Measurements from ENCODE around the gene HTT. TPM values are rescaled to one million over a fixed set of nuclear protein-coding genes. Genes with fewer than 3 reads are reported as not detected.

HTT gene
- total RNA-seq, 4 donors from 2014 or later = 28.9 to 141 (median 42.0) TPM

DNA sequence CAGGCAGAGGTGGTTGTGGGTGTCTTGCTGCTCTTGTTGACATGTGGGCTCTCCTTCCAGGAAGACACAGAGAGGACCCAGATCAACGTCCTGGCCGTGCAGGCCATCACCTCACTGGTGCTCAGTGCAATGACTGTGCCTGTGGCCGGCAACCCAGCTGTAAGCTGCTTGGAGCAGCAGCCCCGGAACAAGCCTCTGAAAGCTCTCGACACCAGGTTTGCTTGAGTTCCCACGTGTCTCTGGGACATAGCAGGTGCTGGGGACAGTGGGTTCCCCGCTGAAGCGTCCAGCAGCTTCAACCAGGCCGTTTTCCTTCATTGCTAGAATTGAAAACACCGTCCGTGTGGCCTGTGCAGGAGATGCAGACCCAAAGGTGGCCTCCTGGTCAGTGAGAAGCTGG lies 148.9 kb downstream of the HTT start:
- intact Hi-C loops (cut with DNase I; ENCODE audit: low total_unique reads) = no loop called here
- no peak for DNase-seq (ENCODE audit: low spot score in 2 of 2)
- no peak overlapping the region for H3K4me3 ChIP-seq (ENCODE audit: low read depth, poor library complexity, severe bottlenecking)
- WGBS, 2 donors = 95 to 96% methylated on average over 8 to 9 of the region's 11 CpGs
- TF ChIP-seq CTCF (IDR thresholded peaks at IDR 0.05) (no peak), POLR2A (IDR thresholded peaks at IDR 0.05) (no peak)

- no peak overlapping the region for H3K4me3 ChIP-seq (ENCODE audit: low read depth, poor library complexity, severe bottlenecking)
- TF ChIP-seq POLR2A (IDR thresholded peaks at IDR 0.05) = no peak
- no peak for TF ChIP-seq CTCF (IDR thresholded peaks at IDR 0.05)
- DNase-seq (ENCODE audit: low spot score in 2 of 2) = no peak
- WGBS, 2 donors = 92 to 95% methylated on average over 13 of the region's 13 CpGs
- intact Hi-C loops (cut with DNase I; ENCODE audit: low total_unique reads) = no loop called here
These were observed 149.7 kb downstream of the HTT start for GRCh38 chr4:3223956-3224748.

- no peak for DNase-seq (ENCODE audit: low spot score in 2 of 2)
- H3K4me3 ChIP-seq (ENCODE audit: low read depth, poor library complexity, severe bottlenecking) = no peak overlapping the region
- intact Hi-C loops (cut with DNase I; ENCODE audit: low total_unique reads) = no loop called here
- TF ChIP-seq POLR2A (IDR thresholded peaks at IDR 0.05) = no peak
- no peak for TF ChIP-seq CTCF (IDR thresholded peaks at IDR 0.05)
- 89 to 94% methylated on average over 20 to 22 of the region's 22 CpGs for WGBS, 2 donors
These were observed 150.8 kb downstream of the HTT start for GRCh38 chr4:3225071-3225850.

- no peak overlapping the region for H3K4me3 ChIP-seq (ENCODE audit: low read depth, poor library complexity, severe bottlenecking)
- DNase-seq (ENCODE audit: low spot score in 2 of 2) = no peak
- TF ChIP-seq CTCF (IDR thresholded peaks at IDR 0.05) (no peak), POLR2A (IDR thresholded peaks at IDR 0.05) (no peak)
- intact Hi-C loops (cut with DNase I; ENCODE audit: low total_unique reads) = no loop called here
- 76 to 80% methylated on average over 9 of the region's 9 CpGs for WGBS, 2 donors
These were observed 151.5 kb downstream of the HTT start for GRCh38 chr4:3225936-3226335.

DNA sequence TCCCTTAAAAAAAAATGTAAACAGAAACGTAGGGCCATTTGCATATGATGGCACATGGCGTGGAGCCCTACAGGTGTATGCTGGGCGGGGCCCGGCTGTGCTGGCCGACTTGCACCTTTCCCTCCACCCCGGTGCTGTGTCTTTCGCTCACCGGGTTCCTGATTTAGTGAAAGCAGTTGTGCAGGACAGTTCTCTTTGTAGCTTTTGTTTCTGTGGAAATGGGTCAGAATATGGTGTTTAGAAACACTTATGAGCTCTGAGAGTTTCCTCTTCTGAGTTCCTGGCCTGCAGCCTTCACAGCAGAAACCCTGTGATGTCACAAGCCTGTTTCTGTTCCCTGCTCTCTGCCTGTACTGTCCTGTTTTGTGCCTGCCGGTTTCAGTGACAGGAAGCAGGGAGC lies 152.0 kb downstream of the HTT start:
- TF ChIP-seq CTCF (IDR thresholded peaks at IDR 0.05) (no peak), POLR2A (IDR thresholded peaks at IDR 0.05) (no peak)
- 56 to 58% methylated on average over 9 of the region's 9 CpGs for WGBS, 2 donors
- intact Hi-C loops (cut with DNase I; ENCODE audit: low total_unique reads) = no loop called here
- no peak for DNase-seq (ENCODE audit: low spot score in 2 of 2)
- no peak overlapping the region for H3K4me3 ChIP-seq (ENCODE audit: low read depth, poor library complexity, severe bottlenecking)

Data from lower leg skin (tissue), 4 donors.